GM18519 (cell line): ENCODE measurements around the gene ZNF699.
A peak's percentile ranks its signal among the peaks of the same experiment; 100 is the strongest.
"Not testable (repeated sequence)": the region's sequence is repeated elsewhere in the genome, so short reads cannot be mapped to it uniquely, and the experiment has no call there.

Experiments used
- ATAC-seq: cut with Tn5 transposase; IDR thresholded peaks from one replicate; pipeline ENCODE4 v1.9.1; 2021; ENCODE audit warnings: mild to moderate bottlenecking, moderate library complexity; ENCODE audit not compliant: unreplicated experiment, low FRiP score

ZNF699 gene

DNA sequence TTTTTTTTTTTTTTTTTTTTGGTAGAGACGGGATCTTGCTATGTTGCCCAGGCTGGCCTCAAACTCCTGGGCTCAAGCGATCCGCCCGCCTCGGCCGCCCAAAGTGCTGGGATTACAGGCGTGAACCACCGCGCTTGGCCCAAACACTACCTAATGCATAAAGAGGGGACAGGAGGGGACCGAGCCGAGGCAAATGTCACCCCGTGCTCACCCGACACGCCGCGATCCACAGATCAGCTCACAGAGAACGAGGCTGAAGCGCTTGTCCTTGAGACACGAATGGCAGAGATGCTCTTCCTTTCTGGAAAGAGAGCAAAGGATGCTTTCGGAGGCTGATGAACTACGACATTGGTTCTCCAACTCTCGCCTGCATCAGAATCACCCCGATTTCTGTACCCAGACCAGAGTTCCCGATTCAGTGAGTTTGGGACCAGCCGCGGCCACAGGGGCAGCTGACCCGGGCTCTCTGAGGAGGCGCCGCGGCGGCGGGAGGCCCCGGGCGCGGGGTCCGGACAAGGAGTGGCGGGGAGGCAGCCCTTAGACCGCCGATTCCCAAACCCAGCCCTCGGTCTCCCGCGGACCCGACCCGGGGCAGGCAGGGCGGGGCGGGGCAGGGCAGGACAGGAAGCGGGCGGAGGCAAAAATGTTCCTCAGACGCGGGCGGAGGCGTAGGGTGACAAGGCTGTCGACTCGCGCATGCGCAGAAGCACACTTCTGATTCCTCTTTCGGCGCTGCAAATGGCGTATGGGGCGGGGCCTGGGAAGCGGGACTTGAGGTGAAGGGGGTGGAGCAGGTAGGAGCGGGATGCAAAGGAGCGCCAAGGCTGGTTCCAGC, at the start of gene ZNF699:
ZNF699 (minus strand) TSS at position 700 of the 835 bp plus-strand sequence. CDS start 4,719 bp downstream, outside the sequence.
- ATAC-seq: peak; percentile 83

DNA sequence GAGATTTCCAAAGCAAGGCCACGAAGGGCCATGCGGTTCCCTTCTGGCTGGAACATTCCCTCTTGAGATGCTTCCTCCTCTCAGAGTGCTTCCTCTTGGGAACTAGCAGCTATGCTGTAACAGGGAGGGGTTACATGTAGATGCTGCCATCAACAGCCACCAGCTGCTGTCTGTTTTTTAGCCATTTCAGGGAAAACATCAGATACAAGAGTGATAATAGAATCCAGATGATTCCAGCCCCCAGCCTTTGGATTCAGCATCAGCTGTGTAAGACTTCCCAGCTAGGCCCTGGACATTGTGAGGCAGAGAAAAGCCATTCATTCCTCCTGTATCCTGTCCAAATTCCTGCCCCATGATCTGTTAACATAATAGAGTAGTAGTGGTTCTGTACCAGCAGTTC, 45.0 kb upstream of the ZNF699 start:
- no peak for ATAC-seq

DNA sequence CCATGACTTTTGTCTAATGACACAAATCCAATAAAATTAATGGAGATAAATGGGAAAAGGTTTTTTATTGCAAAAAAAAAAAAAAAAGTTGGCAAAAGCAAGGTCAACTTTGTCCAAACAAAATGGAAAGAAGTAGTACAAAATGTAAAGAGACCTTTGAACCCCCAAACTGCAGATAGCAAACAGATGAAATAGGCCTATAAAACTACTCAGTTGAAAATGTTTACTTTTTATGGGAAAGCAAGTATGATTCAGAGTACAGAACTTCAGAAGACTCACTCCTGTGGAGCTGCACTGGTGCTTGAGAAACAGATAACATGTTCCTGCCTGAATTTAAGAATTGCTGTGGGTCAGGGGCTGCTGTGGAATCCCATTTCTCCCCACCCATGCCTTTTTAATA, 43.4 kb upstream of the ZNF699 start:
- no peak for ATAC-seq

DNA sequence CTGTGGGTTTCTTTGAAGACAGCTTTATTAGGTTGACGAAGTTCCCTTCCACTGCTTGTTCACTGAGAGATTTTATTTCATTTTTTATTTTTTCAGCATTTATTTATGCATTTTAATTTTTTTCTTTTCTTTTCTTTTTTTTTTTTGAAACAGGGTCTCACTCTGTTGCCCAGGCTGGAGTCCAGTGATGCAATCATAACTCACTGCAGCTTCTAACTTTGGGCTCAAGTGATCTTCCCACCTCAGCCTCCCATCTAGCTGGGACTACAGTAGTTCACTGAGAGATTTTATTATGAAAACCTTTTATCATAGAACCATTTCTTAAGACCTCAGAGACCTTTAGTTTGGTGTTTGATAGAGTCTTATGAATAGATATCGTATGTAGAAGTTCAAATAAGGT, 42.9 kb upstream of the ZNF699 start:
- no peak for ATAC-seq

DNA sequence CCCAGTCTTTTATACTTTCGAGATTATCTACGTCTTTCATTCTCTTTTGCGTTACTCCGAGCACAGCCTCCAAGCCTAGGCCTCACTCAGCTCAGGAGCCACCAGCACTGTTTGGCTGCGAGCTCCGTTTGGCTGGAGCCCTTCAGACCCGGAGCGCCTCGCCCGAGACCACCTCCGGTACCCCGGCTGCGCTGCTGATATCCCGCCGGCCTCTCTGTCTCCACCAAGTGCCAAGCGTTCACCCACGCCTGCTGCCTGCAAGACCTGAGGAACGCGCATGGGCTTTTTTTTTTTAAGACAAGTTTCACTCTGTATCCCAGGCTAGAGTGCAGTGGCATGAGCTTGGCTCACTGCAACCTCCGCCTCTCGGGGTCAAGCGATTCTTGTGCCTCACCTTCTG, 39.0 kb upstream of the ZNF699 start:
- ATAC-seq: no peak

DNA sequence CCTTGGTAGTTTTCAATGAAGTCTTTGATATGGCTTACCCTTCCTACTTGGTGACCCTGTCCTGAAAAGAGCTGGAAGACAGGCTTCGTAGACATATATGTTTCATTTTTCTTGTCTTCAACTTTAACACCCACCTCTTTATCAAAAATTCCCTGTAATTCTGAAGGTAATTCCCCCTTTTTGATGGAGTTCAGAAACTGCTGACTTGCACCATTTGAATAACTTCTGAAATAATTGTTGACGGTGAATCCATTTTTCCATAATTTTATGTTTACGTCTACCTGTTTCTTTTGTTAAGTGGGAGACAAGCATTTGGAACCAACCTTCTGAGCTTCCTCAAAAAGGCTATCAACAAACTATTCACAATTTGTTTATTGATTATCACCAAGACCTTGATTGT, 38.6 kb upstream of the ZNF699 start:
- no peak for ATAC-seq

DNA sequence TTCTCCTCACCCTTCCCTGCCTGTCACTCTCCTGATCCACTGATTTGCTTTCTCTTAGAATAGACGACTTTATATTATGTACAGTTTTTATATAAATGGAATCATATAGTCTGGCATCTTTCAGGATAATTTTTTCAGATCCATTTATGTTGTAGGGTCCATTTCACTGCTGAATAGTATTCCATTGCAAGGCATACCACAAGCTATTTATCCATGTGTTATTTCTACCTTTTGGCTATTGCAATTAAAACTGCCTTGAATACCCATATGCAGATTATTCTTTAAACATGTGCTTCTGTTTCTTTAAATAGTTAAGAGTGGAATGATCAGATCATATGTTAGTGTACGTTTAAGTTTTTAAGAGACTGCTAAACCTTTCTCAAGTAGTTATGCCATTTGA, 35.4 kb upstream of the ZNF699 start:
- no peak for ATAC-seq

DNA sequence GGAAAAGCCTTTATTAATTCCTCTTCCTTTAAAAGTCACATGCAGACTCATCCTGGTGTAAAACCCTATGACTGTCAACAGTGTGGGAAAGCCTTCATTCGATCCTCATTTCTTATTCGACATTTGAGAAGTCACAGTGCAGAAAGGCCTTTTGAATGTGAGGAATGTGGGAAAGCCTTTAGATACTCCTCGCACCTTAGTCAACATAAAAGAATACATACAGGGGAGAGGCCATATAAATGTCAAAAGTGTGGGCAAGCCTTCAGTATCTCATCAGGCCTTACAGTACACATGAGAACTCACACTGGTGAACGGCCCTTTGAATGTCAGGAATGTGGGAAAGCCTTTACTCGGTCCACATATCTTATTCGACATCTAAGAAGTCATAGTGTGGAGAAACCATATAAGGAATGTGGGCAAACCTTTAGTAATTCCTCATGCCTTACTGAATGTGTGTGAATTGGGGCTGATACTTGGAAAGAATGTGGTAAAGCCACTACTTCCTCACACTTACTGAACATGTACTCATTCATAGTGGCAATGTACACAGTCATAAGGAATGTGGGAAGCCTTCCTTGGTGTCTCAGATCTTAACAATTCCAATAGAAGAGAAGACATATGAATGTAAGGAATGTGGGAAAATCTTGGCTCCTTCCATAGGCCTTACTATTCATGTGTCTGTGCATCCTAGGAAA, 33.1 kb upstream of the ZNF699 start:
- no peak for ATAC-seq

DNA sequence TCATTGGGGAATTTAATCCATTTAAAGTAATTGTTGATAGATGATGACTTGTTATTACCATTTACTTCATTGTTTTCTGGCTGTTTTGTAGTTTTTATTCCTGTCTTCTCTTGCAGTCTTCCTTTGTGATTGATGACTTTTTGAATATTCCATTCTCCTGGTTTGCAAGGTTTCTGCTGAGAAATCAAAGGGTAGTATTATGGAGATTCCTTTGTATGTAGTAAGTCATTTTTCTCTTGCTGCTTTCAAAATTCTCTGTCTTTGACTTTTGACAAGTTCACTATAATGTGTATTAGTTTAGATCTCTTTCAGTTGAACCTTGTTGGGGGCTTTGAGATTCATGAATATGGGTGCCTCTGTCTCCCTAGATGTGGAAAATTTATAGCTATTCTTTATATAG, 20.4 kb upstream of the ZNF699 start:
- ATAC-seq: no peak

DNA sequence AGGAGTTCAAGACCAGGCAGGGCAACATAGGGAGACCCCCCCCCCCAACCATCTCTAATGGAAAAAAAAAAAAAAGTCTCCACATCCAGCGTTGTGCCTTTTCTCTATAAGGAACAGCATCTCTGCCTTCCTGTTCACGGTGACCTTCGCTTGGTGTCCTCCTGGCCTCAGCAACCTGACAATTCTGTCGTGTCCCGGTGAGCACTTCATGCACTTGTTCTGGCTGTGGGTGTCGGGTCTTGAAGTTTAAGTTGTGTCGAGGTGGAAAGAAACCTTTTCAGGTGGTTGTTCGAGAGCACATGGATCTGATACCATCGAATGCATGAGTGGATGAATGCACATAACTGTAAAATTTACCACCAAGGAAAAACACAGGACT, 14.9 kb upstream of the ZNF699 start:
- no peak for ATAC-seq

DNA sequence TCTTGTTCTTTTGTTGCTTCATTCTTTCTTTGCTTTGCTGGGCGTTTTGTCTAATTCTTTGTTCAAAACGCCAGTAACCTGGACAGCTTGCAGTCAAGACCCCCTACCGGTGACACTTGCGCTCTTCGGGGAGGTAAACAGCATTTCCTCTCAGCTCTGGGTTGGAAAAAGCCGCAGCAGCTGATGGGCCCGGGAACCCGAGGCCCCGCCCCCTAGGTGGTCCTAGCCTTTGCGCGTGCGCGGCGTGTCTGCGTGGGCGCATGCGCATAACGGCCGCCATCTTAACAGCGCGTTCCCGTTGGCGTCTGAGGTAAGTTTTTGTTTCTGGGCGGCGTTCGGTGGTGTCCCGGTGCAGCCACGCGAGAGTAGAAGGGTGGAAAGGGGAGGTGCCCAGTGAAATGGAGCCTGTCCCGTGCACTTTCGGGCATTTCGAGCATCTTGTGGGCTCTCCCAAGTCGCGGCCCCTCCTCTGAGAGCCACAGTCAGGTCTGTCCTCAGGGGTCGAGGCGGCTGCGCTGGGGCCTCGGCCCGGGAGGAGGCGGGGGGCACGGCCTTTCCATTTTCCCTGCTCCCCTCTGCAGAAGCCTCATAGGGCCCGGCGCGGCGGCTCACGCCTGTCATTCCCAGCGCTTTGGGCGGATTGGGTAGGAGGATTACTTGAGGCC, 14.4 kb upstream of the ZNF699 start, which contains the start of gene ZNF559:
ZNF559 (plus strand) TSS at position 261 of the 665 bp plus-strand sequence. CDS start 14,371 bp downstream, outside the sequence.
- ATAC-seq: peak; percentile 86

DNA sequence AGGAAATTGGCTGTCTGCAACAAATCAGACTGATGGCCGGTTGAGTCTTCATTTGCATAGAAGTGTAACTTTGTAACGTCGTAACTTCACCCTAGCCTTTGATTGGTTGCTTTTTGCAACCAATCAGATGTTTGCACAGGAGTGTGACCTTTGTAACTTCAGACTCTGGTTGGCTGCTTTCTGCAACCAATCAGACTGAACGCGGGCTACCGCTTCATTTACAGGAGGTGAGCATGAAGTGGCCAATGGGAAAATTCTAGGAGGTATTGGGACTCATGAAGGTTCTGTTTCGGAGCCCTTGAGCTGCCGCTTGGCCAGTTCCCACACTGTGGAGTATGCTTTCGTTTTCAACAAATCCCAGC, 13.9 kb upstream of the ZNF699 start:
- peak; percentile 25 for ATAC-seq

DNA sequence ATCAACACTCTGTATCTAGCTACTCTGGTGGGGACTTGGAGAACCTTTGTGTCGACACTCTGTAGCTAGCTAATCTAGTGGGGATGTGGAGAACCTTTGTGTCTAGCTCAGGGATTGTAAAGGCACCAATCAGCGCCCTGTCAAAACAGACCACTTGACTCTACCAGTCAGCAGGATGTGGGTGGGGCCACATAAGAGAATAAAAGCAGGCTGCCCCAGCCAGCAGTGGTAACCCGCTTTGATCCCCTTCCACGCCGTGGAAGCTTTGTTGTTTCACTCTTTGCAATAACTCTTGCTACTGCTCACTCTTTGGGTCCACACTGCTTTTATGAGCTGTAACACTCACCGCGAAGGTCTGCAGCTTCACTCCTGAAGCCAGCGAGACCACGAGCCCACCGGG, 12.6 kb upstream of the ZNF699 start:
- ATAC-seq: not testable (repeated sequence)

DNA sequence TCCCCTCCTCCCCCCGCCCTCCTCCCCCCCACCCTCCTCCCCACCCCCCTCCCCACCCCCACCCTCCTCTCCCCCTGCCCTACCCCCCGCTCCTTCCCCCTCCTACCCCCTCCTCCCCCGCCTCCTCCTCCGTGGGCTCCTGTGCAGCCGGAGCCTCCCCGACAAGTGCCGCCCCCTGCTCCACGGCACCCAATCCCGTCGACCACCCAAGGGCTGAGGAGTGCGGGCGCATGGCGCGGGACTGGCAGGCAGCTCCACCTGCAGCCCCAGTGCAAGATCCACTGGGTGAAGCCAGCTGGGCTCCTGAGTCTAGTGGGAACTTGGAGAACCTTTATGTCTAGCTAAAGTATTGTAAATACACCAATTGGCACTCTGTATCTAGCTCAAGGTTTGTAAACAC, 12.1 kb upstream of the ZNF699 start:
- ATAC-seq: not testable (repeated sequence)

DNA sequence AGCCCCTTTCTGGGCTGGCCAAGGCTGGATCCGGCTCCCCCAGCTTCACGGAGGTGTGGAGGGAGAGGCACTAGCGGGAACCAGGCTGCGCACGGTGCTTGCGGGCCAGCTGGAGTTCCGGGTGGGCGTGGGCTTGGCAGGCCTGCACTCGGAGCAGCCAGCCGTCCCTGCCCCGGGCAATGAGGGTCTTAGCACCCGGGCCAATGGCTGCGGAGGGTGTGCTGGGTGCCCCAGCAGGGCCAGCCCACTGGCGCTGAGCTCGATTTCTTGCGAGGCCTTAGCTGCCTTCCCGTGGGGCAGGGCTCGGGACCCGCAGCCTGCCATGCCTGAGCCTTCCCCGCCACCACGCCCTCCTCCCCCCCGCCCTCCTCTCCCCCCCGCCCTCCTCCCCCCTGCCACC, 11.7 kb upstream of the ZNF699 start:
- ATAC-seq: no peak

DNA sequence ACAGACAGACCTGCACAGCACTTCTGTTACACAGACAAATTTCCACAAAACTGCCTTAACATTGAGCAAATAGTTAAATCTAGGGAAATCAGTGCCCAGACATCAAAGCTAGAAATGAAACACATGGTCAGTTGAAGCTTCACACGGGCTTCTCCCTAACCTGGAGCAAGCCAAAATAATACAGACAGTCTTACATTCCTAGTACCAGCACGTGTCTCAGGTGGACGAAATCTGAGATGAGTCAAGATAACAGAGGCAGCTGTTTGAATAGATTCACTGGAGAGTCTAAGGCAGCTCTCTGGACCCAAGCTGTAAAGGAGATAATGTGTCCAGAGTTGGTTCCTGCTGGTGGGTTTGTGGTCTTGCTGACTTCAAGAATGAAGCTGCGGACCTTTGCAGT, 4.1 kb upstream of the ZNF699 start:
- no peak for ATAC-seq

DNA sequence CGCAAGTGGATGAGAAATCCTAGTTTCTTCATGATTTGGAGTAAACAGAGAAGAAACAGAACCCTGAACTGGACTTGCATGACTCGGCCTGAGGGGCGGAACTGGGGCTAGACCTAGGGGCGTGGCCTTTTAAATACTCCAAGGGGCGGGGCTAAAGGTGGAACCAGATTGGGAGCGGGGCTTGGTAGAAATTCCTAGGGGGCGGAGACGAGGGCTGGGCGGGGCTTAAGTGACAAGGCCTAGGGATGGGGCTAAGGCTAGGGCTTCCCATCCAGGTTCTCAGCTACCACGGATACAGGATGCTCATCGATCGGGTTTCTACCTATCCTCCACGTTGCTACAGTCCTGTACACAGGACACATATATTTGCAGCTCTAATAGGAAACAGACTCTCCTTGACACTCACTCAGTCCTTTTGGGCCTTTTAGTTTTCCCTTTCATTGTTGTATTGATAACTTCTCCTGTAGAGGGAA, 372 bp upstream of the ZNF699 start:
- peak; percentile 29 for ATAC-seq

DNA sequence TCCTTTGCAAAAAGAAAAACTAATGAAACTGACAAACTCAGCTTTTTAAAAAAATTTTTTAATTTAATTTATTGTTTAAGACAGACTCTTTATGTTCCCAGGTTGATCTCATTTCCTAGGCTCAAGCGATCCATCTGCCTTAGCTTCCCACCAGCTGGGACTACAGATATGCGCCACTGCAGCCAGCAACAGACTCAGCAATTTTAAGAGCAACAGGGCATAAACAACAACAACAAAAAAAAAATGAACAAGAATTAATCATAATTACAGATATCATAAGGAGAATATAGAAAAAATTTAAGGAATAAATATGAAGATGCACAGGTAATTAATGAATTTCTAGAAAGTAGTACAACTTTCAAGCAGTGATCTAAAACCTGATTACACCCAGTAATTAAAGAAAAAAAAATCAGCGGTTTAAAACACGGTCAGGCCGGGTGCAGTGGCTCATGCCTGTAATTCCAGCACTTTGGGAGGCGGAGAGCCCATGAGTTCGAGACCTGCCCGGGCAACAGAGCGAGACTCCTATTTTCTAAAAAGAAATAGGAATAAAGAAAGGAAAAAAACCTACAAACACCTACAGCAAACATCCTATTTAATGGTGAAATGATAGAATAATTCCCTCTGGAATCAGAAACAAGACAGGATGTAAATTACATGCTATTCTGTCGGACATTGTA, 1.4 kb downstream of the ZNF699 start:
- ATAC-seq: no peak

DNA sequence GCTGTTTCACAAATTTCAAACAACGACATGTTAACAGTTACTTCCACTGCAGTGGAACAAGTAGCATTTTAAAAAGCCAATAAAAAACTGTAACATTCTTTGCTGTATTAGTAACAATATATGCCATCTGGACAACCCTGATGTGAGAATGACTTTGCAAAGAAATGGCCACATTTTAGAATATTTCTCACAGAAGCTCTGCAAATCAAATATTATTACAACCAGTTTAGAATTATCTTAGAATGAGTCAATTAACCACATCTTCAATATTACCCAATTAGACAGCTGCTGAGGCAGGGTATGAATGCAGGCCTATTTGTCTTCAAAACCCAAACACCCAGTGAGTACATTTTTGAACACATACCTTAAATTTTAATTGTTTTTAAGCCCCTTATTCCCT, 3.2 kb downstream of the ZNF699 start:
- no peak for ATAC-seq

DNA sequence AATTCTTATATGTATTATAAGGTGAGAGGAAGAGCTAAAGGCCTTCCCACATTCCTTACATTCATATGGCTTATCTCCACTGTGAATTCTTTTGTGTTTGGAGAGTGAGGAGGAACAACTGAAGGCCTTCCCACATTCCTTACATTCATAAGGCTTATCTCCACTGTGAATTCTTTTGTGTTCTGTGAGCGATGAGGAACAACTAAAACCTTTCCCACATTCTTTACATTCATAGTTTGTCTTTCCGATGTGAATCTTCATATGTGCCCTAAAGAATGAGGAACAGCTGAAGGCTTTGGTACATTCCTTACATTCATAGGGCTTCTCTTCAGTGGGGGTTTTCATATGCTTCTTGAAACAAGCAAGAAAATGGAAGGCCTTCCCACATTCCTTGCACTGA, 13.3 kb downstream of the ZNF699 start:
- ATAC-seq: no peak

DNA sequence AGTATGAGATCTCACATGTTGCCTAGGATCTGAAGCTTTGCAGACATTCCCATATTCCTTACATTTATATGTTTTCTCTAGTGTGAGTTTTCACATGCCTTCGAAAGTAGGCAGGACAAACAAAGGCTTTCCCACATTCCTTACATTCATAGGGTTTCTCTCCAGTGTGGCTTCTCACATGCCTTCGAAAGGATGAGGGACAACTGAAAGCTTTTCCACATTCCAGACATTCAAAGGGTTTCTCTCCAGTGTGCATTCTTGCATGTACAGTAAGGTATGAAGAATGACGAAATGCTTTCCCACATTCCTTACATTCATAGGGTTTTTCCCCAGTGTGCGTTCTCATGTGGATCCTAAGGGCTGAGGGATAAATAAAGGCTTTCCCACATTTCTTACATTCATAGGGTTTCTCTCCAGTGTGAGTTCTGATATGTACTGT, 14.2 kb downstream of the ZNF699 start:
- no peak for ATAC-seq
